HTERT RPE-1 (cell line): ENCODE measurements around the gene SERINC1.

Experiments
- in situ Hi-C: fragments of 300-500 bp; cut with MboI; formaldehyde crosslinking; loops from 4 replicates; pipeline ENCODE4 v1.14.3; 2020; ENCODE audit warnings: low sequenced_read_pairs

Gene SERINC1

DNA sequence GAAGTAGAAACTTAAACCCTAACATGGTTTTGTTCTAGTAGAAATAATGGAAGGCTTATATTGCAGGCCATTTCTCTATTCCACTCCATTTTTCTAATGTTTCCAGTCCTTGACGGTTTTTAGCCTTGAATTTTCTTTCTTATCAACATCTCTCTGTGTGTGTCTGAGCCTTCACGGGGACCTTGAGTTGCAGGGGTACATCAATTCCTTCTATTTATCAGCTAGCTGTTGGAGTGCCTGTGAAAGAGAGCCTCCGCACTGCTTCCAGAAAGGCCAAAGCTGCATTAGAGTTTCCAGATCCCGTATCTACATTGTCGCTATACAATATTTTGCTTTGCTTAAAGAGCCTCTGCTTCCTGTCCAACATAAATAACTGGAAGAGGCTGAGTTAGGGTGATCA is 77.6 kb downstream of the SERINC1 start:
- in situ Hi-C loops = no loop called here

DNA sequence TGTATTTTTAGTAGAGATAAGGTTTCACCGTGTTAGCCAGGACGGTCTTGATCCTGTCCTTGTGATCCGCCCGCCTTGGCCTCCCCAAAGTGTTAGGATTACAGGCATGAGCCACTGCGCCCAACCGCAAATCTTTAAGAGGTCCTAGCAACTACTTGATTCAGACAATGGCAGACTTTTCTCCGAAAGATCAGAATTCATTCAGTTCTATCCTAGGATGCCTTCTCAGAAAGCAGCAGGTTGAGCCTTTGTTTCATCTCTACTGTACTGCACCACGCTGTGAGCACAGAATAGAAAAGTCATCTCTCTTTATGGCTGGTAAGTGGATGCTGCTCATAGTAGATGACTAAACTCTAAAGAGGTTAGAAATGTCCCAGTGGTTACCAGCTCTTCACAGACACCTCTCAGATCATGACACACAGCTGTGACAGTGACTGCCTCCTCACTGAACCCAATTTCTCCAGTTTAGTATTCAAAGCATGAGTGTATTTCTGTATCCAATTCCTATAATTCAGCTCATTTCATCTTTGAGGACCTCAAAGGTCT is 78.2 kb downstream of the SERINC1 start:
- in situ Hi-C loops = no loop called here
